SK-N-SH treated with all-trans-retinoic acid at 6 μM for 48 hours (cell line): Measurements from ENCODE around the gene CRKL.

Experiments
- ATAC-seq: fragments of 200-7000 bp; cut with Tn5 transposase; 3 replicates; pipeline ENCODE4 v1.9.1; 2020; ENCODE audit warnings: mild to moderate bottlenecking, moderate library complexity
- ARNTL ChIP-seq: fragments of 450-650 bp; formaldehyde crosslinking; IDR thresholded peaks from 2 replicates; pipeline ENCODE4 v1.5.0; 2020; ENCODE audit warnings: low read depth, mild to moderate bottlenecking, moderate library complexity, borderline replicate concordance
- BACH2 ChIP-seq: fragments of 250-450 bp; sonication (Bioruptor Pico); IDR thresholded peaks from 2 replicates; pipeline ENCODE4 v1.9.0; 2021; ENCODE audit warnings: mild to moderate bottlenecking, borderline replicate concordance
- CSDC2 ChIP-seq: fragments of 250-450 bp; sonication (Bioruptor Pico); IDR thresholded peaks from 2 replicates; pipeline ENCODE4 v1.5.0; 2020; ENCODE audit warnings: mild to moderate bottlenecking, moderate library complexity
- GLIS3 ChIP-seq: fragments of 250-450 bp; sonication (Bioruptor Pico); IDR thresholded peaks from 2 replicates; pipeline ENCODE4 v1.5.0; 2020; ENCODE audit warnings: mild to moderate bottlenecking, moderate library complexity
- ISL1 ChIP-seq: fragments of 250-450 bp; sonication (Bioruptor Pico); IDR thresholded peaks from 2 replicates; pipeline ENCODE4 v2.1.2; 2022; ENCODE audit warnings: mild to moderate bottlenecking, moderate library complexity
- OSR1 ChIP-seq: fragments of 250-450 bp; sonication (Bioruptor Pico); IDR thresholded peaks from 2 replicates; pipeline ENCODE4 v1.8.0; 2022; ENCODE audit warnings: moderate library complexity, mild to moderate bottlenecking, inconsistent platforms
- PPARA ChIP-seq: fragments of 250-450 bp; sonication (Bioruptor Pico); IDR thresholded peaks from 2 replicates; pipeline ENCODE4 v1.5.0; 2020; ENCODE audit warnings: mild to moderate bottlenecking, borderline replicate concordance
- RARB ChIP-seq: fragments of 250-450 bp; sonication (Bioruptor Pico); IDR thresholded peaks from 2 replicates; pipeline ENCODE4 v1.8.0; 2021; ENCODE audit warnings: mild to moderate bottlenecking, moderate library complexity
- SNAI2 ChIP-seq: fragments of 250-450 bp; sonication (Bioruptor Pico); IDR thresholded peaks from 2 replicates; pipeline ENCODE4 v1.5.0; 2020; ENCODE audit warnings: mild to moderate bottlenecking, moderate library complexity
- TCF4 ChIP-seq: fragments of 250-450 bp; sonication (Bioruptor Pico); IDR thresholded peaks from 2 replicates; pipeline ENCODE4 v1.8.0; 2021; ENCODE audit warnings: mild to moderate bottlenecking, moderate library complexity, borderline replicate concordance
- TOX ChIP-seq: fragments of 250-450 bp; sonication (Bioruptor Pico); IDR thresholded peaks from 2 replicates; pipeline ENCODE4 v1.8.0; 2021; ENCODE audit warnings: mild to moderate bottlenecking, moderate library complexity, borderline replicate concordance
- ZC3H10 ChIP-seq: fragments of 250-450 bp; sonication (Bioruptor Pico); IDR thresholded peaks from 2 replicates; pipeline ENCODE4 v1.5.1; 2021; ENCODE audit warnings: mild to moderate bottlenecking, moderate library complexity
- ZFP3 ChIP-seq: fragments of 250-450 bp; sonication (Bioruptor Pico); IDR thresholded peaks from 2 replicates; pipeline ENCODE4 v1.5.0; 2020; ENCODE audit warnings: mild to moderate bottlenecking, moderate library complexity
- ZFP30 ChIP-seq: fragments of 450-650 bp; formaldehyde crosslinking; IDR thresholded peaks from 2 replicates; pipeline ENCODE4 v1.5.0; 2022; ENCODE audit warnings: mild to moderate bottlenecking, moderate library complexity
- ZNF565 ChIP-seq: fragments of 450-650 bp; formaldehyde crosslinking; conservative IDR thresholded peaks from 2 replicates; pipeline ENCODE4 v1.5.0; 2020; ENCODE audit warnings: low read depth, mild to moderate bottlenecking, moderate library complexity
- ZNF70 ChIP-seq: fragments of 450-650 bp; formaldehyde crosslinking; IDR thresholded peaks from 2 replicates; pipeline ENCODE4 v1.5.0; 2020; ENCODE audit warnings: mild to moderate bottlenecking, moderate library complexity
- ZNF8 ChIP-seq: fragments of 450-650 bp; formaldehyde crosslinking; IDR thresholded peaks from 2 replicates; pipeline ENCODE4 v1.5.0; 2020; ENCODE audit warnings: mild to moderate bottlenecking, moderate library complexity
- TF ChIP-seq, protein P1 (sequence below): fragments of 250-450 bp; sonication (Bioruptor Pico); IDR thresholded peaks from 2 replicates; pipeline ENCODE4 v1.8.0; 2020; ENCODE audit warnings: mild to moderate bottlenecking, moderate library complexity, borderline replicate concordance
- TF ChIP-seq, protein P2 (sequence below): fragments of 250-450 bp; sonication (Bioruptor Pico); IDR thresholded peaks from 2 replicates; pipeline ENCODE4 v1.8.0; 2021; ENCODE audit warnings: low read depth, mild to moderate bottlenecking, moderate library complexity, borderline replicate concordance
- TF ChIP-seq, protein P3 (sequence below): fragments of 250-450 bp; sonication (Bioruptor Pico); IDR thresholded peaks from 2 replicates; pipeline ENCODE4 v1.5.1; 2021; ENCODE audit warnings: mild to moderate bottlenecking, moderate library complexity
- TF ChIP-seq, protein P4 (sequence below): fragments of 250-450 bp; sonication (Bioruptor Pico); IDR thresholded peaks from 2 replicates; pipeline ENCODE4 v1.5.1; 2020; ENCODE audit warnings: low read depth, mild to moderate bottlenecking, moderate library complexity

The CRKL gene

DNA sequence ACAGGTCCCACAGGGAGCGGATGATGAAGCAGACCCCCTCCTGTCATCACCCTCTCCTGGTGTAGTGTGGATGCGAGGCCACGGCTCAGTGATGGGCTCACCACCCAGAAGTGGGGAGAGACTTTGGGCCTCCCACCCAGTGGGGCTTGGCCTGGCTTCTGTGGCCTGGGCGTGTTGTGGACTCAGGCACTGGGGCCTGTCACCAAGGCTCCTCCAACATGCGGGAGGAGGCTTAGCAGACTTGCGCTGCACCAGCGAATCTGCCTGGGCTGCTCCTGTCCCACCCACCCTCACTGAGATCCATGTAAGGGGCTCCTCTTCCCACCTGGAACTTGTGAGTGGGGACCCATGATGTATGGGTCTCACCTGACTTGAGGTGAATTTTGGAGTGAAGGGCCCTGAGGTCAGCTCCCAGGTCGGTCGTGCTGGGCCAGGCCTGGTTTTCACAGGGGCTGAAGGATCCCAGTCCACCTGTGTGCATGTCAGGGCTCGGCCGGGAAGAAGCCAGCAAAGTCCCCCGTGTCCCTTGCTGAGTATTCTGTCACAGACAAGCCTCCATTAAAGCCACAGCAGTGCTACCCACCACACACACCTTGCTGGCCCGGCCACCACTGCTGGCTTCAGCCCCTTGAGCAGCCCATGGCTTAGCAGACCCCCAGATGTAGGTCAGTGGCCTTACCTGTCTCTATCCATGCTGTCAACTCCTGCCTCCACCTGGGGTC lies 80.5 kb downstream of the CRKL start (continued):
- TF ChIP-seq, protein P1, sequence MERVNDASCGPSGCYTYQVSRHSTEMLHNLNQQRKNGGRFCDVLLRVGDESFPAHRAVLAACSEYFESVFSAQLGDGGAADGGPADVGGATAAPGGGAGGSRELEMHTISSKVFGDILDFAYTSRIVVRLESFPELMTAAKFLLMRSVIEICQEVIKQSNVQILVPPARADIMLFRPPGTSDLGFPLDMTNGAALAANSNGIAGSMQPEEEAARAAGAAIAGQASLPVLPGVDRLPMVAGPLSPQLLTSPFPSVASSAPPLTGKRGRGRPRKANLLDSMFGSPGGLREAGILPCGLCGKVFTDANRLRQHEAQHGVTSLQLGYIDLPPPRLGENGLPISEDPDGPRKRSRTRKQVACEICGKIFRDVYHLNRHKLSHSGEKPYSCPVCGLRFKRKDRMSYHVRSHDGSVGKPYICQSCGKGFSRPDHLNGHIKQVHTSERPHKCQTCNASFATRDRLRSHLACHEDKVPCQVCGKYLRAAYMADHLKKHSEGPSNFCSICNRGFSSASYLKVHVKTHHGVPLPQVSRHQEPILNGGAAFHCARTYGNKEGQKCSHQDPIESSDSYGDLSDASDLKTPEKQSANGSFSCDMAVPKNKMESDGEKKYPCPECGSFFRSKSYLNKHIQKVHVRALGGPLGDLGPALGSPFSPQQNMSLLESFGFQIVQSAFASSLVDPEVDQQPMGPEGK (CRISPR knock-in tag) = no peak

DNA sequence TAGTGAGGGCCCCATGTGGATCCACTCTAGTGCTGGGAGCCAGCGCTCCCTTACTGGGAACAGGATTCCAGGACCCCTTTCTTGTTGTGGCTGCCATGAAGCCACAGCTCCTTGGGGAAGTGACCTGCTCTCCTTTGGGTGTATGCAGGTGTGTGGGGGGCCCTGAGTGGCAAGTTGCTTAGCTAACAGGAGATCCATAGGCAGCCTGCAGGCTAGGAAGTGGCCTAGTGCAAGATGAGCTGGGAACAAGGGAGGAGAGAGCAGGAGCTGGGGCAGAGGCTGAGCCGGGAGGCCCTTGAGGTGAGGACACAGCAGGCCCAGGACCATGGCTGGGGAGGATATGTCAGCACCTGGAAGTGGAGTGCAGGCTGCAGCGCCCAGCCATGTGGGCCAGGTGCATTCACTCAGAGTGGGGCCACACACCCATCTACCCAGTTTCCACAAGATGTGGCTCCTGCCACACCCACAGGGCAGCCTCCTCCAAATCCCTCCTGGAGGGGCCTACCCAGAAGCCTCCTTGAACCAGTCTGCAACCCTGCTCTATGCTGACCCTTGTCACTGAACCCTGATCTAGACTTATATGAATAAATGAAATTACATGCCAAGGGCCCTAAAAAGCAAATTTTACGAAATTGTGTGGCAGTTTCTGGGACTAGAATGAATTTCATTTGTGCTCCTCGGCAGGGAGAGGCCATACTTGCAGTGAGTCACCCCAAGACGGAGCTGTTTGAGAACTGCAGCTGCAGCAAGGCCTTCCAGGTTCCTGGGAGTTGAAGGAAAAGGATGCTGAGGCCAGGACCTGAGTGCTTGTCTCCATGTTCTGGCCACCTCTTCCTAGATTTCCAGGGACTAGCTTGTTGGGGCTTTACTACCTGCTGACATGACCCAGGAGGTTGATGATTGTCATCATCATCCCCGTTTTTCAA lies 81.5 kb downstream of the CRKL start:
- no peak for ATAC-seq
- TF ChIP-seq ZFP30 = no peak
- TF ChIP-seq BACH2 (CRISPR knock-in tag) = no peak
- no peak for TF ChIP-seq GLIS3 (CRISPR knock-in tag)
- TF ChIP-seq, protein P2, sequence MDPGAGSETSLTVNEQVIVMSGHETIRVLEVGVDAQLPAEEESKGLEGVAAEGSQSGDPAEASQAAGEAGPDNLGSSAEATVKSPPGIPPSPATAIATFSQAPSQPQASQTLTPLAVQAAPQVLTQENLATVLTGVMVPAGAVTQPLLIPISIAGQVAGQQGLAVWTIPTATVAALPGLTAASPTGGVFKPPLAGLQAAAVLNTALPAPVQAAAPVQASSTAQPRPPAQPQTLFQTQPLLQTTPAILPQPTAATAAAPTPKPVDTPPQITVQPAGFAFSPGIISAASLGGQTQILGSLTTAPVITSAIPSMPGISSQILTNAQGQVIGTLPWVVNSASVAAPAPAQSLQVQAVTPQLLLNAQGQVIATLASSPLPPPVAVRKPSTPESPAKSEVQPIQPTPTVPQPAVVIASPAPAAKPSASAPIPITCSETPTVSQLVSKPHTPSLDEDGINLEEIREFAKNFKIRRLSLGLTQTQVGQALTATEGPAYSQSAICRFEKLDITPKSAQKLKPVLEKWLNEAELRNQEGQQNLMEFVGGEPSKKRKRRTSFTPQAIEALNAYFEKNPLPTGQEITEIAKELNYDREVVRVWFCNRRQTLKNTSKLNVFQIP (CRISPR knock-in tag) = no peak
- TF ChIP-seq ZNF70 (CRISPR knock-in tag) = no peak
- no peak for TF ChIP-seq ZC3H10 (CRISPR knock-in tag)
- TF ChIP-seq ZNF565 = no peak
- no peak for TF ChIP-seq PPARA (CRISPR knock-in tag)
- TF ChIP-seq, protein P3, sequence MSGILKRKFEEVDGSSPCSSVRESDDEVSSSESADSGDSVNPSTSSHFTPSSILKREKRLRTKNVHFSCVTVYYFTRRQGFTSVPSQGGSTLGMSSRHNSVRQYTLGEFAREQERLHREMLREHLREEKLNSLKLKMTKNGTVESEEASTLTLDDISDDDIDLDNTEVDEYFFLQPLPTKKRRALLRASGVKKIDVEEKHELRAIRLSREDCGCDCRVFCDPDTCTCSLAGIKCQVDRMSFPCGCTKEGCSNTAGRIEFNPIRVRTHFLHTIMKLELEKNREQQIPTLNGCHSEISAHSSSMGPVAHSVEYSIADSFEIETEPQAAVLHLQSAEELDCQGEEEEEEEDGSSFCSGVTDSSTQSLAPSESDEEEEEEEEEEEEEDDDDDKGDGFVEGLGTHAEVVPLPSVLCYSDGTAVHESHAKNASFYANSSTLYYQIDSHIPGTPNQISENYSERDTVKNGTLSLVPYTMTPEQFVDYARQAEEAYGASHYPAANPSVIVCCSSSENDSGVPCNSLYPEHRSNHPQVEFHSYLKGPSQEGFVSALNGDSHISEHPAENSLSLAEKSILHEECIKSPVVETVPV (CRISPR knock-in tag) = no peak
- TF ChIP-seq TCF4 (CRISPR knock-in tag) = no peak
- no peak for TF ChIP-seq ARNTL
- no peak for TF ChIP-seq OSR1

DNA sequence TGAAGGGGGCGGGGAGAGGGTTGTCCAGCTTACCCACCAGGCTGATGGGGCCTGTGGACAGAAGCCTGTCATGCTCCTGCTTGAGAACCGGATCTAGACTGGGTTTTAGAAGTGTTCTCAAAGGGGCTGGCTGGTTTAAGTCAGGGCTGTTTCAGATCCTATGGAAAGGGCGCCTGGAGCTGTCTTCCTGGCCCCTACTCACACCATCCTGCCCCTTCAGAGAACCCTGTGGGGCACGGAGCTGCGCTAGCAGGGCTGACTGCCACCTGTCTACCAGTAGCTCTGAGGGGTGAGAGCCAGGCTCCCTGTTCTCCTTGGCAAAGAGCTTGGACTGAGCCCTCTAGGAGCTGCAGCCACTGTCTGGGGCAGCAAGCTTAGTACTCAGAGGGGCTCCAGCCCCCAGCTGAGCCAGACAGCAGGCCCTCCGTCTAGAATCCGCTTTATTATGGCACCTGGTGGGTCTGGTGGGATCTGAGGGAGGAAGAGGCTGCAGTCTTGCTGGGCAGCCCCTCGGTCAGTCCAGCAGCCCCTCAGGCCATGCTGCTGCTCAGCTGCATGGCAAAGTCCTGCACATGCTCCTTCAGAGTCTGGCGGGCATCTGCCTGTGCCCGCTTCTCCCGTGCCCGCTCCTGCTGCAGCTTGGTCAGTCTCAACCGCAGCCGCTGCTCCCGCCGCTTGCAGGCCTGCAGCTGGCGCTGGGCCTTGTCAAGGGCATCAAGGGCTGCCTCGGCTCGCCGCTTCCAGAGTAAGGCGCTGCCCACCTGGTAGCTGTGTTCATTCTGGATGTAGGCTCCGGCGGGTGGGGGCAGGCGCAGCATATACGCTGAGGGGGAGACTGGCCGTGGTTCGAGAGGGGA lies 82.4 kb downstream of the CRKL start:
- ATAC-seq = no peak
- TF ChIP-seq CSDC2 (CRISPR knock-in tag) (no peak), ZFP30 (no peak), ISL1 (CRISPR knock-in tag) (no peak), ZNF8 (CRISPR knock-in tag) (no peak), ZNF70 (CRISPR knock-in tag) (no peak), ARNTL (no peak), OSR1 (no peak), TOX (no peak), ZC3H10 (CRISPR knock-in tag) (no peak), ZFP3 (no peak), SNAI2 (CRISPR knock-in tag) (no peak), RARB (no peak), ZNF565 (no peak)
- TF ChIP-seq, protein P4, sequence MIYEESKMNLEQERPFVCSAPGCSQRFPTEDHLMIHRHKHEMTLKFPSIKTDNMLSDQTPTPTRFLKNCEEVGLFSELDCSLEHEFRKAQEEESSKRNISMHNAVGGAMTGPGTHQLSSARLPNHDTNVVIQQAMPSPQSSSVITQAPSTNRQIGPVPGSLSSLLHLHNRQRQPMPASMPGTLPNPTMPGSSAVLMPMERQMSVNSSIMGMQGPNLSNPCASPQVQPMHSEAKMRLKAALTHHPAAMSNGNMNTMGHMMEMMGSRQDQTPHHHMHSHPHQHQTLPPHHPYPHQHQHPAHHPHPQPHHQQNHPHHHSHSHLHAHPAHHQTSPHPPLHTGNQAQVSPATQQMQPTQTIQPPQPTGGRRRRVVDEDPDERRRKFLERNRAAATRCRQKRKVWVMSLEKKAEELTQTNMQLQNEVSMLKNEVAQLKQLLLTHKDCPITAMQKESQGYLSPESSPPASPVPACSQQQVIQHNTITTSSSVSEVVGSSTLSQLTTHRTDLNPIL (CRISPR knock-in tag) = no peak
- TF ChIP-seq, protein P3 (CRISPR knock-in tag) = no peak
- TF ChIP-seq, protein P2 (CRISPR knock-in tag) = no peak
- TF ChIP-seq, protein P1 (CRISPR knock-in tag) = no peak
